OCI-LY1 (cell line): ENCODE data around the gene FOXJ3.

Experiments
- CTCF ChIP-seq: fragments of 200-600 bp; sonication (generic), shearing (Covaris generic); IDR thresholded peaks from 2 replicates; pipeline ENCODE4 v1.5.1; 2017; ENCODE audit warnings: mild to moderate bottlenecking, antibody characterized with exemption, low read length, moderate library complexity, mixed read lengths
- EZH2 ChIP-seq: fragments of 200-600 bp; sonication (generic), shearing (Covaris generic); IDR thresholded peaks from 2 replicates; pipeline ENCODE4 v1.8.0; 2017; ENCODE audit warnings: borderline replicate concordance, mixed run types, mild to moderate bottlenecking, antibody characterized with exemption, low read length, moderate library complexity, mixed read lengths

- TF ChIP-seq EZH2, result no peak
- no peak for TF ChIP-seq CTCF
Observed at GRCh38 chr1:42139444-42139843, 195.6 kb downstream of the FOXJ3 start.
